HS-5 (cell line): ENCODE measurements around the gene NLGN3.

Source experiments
- DNase-seq: peaks from one replicate; pipeline ENCODE4 v3.0.0-alpha.2; 2012; ENCODE audit warnings: low read depth

The NLGN3 gene

GRCh38 chrX:71214604-71215337, 70.1 kb downstream of the NLGN3 start:
- DNase-seq: no peak

GRCh38 chrX:71215338-71215912, 70.8 kb downstream of the NLGN3 start:
- no peak for DNase-seq

- DNase-seq: no peak
Measured at GRCh38 chrX:71216485-71216884, 71.8 kb downstream of the NLGN3 start.

GRCh38 chrX:71217298-71217697, 72.7 kb downstream of the NLGN3 start:
- no peak for DNase-seq
